ENCODE data around the gene DCHS1. TPM values are rescaled to one million over a fixed set of nuclear protein-coding genes. Genes with fewer than 3 reads are reported as not detected.

The DCHS1 gene, protein sequence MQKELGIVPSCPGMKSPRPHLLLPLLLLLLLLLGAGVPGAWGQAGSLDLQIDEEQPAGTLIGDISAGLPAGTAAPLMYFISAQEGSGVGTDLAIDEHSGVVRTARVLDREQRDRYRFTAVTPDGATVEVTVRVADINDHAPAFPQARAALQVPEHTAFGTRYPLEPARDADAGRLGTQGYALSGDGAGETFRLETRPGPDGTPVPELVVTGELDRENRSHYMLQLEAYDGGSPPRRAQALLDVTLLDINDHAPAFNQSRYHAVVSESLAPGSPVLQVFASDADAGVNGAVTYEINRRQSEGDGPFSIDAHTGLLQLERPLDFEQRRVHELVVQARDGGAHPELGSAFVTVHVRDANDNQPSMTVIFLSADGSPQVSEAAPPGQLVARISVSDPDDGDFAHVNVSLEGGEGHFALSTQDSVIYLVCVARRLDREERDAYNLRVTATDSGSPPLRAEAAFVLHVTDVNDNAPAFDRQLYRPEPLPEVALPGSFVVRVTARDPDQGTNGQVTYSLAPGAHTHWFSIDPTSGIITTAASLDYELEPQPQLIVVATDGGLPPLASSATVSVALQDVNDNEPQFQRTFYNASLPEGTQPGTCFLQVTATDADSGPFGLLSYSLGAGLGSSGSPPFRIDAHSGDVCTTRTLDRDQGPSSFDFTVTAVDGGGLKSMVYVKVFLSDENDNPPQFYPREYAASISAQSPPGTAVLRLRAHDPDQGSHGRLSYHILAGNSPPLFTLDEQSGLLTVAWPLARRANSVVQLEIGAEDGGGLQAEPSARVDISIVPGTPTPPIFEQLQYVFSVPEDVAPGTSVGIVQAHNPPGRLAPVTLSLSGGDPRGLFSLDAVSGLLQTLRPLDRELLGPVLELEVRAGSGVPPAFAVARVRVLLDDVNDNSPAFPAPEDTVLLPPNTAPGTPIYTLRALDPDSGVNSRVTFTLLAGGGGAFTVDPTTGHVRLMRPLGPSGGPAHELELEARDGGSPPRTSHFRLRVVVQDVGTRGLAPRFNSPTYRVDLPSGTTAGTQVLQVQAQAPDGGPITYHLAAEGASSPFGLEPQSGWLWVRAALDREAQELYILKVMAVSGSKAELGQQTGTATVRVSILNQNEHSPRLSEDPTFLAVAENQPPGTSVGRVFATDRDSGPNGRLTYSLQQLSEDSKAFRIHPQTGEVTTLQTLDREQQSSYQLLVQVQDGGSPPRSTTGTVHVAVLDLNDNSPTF (N-terminal part only)
- 4.2 and 4.3 TPM in 2 replicates for total RNA-seq

DNA sequence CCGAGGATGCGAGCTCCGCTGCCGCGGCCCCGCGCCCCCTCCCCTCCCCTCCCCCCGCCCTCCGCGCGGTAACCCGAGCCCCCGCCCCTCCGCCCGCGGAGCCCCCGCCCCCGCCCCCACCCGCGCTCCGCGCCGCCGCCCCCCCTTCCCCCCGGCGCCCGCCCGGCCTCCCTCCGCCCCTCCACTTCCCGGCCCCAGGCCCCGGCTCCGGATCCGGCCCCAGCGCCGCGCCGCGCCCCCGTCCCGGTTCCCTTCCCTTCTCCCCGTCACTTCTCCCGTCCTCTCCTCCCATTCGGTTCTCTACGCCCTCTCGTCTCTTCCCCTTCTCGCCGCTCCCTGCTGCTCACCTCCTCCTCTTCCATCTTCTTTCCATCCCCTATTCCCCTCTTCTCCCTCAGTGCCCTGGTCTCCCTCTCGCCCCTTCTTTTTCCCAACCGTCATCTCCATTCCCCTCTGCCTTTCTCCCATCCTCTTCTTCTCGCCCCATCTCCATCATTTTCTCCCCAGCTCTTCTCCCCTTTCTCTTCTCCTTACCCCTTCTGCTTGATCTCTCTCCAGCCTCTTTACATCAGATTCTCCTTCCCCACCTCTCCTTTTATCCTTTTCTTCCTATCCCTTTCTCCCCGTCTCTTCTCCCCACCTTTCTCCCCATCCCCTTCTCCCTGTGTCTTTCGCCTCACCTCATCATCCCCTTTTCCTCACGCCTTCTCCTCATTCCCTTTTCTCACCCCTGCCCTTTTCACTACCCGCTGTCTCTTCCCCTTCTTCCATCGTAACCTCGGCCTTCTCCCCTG is at the start of gene DCHS1:
TSS of gene DCHS1 (minus strand) at position 20 of the 794 bp plus-strand sequence. CDS start 14,196 bp downstream, outside the sequence.

DNA sequence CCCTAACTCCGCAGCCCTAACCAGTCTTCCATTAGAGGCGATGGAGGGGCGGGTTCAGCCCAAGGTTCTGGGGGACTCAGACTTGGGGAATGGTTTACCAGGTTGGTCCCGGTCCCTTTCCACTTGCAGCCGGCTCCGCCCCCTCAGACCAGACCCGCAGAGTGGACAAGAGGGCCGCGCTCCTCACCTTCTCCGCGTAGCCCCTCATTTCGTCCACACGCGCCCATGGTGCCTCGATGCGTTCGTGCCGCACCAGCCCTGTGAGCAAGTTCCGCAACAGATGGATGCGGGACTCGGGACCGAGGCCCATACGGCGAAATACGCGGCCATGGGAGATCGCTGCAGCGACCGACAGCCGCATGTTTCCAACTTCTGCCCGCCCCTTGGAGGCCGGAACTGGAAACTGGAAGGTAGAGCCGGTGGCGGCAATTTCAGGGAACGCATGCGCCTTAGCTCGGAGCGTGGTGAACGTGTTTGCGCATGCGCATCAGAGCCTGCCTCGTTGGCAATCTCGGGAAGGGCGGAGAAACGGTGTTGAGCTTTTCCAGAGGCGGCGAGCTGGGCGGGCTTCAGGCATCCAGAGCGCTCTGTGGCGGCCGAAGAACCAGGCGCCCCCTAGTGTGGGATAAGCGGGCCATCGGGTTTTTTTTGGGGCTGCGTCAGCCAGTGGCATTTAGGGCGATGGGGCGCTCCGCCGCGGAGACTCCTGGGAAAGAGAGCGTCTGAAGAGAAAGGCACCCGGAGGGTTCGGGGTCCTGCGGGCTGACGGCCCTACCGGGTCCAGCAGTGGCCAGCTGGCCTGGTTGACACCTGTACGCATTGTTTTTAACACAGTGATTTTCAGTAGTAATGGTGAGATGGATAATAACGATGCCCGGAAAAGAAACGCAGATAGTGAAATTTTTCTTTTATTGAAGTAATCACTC is 27.6 kb upstream of the DCHS1 start, which contains the start of gene MRPL17:
TSS of gene MRPL17 (minus strand) at position 405 of the 926 bp plus-strand sequence. CDS start at position 361, 44 bp downstream.

DNA sequence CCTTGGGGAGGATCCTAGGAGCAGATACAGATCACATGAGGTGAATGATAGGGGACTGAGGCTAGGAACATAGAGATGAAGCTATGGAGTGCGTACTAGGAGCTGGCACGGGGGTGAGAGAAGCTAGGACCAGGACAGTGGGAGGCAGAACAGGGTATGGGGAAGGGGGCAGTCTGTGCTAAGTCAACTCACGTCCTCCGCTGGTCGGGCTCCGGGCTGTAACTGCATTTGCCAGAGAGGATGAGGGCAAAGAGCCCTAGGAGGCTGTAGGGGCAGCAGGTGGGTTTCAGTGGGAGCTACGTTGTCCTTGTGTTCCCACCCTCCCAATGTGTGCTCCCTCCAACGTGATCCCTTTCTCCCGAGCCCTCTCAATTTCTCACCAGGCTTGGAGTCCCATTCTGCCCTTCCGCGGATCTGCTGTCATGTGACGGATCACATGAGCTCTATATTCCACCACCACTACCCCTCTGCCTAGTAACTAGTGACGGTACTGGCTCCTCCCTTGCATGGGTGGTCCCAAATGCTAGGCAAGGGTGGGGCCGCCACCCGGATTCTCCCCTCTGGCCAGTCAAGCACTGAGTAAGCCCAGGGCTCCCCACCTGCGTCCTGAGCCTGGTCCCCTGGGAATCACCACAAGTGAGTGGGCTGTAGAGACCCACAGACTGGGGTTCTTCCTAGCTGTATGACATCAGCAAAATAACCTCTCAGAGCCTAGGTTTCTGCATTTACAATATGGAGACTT is 36.4 kb downstream of the DCHS1 start, which contains the start of gene TPP1:
TSS of gene TPP1 (minus strand) at position 419 of the 742 bp plus-strand sequence. CDS start at position 397, 22 bp downstream.

DNA sequence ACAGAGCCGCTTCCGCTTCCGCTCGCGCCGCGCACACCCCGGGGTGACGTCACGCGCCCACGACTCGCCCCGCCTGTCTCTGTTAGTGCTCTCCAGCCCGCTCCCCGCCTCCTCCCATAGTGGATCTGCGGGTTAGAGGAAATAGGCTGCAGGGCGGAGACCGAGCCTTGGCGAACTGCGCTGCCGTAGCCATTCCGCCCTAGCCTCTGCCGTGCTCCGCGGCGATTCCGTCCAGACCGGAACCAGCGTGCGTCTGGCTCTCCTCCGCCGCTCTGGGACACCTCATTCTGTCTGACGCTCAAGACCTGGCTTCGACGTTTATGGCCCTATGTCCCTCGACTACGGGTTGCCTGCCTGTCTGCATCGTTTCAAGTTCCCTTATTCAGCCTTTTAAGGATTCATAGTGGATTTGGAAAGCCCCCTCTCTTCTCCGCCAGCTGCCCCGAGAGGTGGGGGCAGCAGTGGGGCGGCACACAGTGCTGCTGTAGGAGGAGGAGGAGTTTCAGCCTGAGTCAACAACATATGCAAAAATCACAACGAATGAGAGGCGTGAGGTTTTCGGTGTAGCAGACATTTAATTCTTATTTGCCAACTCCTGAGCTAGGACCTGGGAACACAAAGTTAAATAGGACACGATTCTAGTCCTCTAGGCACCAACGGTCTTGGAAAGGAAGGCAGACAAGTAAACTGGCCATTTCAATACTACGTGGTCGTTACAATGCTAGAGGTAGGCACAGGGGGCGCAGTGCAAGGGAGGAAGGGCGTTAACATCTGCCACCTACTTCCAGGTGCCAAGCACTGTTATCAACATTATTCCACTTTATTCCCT is 43.2 kb downstream of the DCHS1 start, which contains the start of gene TAF10:
TSS of gene TAF10 (minus strand) at position 4 of the 829 bp plus-strand sequence. CDS start 27 bp downstream, outside the sequence.

DNA sequence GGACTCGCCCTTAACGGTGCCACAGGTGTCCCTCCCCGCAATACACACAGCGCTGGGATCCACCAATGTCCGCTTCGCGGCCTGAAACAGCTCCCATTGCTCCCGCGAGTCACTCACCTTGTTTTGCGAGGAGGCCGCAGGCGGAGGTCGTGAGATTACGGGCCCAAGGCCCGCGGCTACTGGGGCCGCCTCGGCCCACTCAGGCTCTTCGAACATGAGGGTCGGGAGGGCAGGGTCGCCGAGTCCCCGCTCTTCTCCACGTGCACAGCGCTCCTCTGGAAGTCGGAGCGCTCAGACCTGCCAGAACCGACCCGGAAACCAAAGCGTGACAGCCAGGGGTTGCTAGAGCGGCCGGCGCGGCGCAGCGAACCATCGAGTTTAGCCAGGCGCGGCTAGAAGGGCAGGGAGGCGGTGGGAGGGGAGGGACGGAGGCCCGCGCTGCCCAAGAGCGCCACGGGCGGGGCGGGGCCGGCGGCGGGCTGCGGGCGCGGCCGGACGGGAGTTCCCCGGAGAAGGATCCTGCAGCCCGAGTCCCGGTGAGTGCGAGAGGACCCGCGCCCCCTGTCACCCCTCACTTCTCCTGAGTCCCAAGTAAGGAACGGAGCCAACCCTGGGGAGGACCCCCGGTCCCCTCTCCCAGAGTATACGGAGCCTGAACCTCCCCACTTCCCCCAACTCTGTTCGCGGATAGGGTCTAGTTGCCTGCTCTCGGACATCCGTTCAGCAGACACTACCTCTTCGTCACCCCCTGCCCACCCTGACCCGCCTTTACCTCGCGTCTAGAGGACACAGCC is 52.1 kb downstream of the DCHS1 start, which contains the start of the genes ILK and RRP8:
TSS of gene ILK (plus strand) at position 488 of the 794 bp plus-strand sequence. CDS start 498 bp downstream, outside the sequence.
TSS of gene RRP8 (minus strand) at position 330 of the 794 bp plus-strand sequence. CDS start at position 216, 114 bp downstream.

Other genes starting within 250 kb of the DCHS1 start
- 41.0 and 42.2 TPM in 2 replicates for gene APBB1, start 236.7 kb downstream of the DCHS1 start, total RNA-seq
- gene HPX, start 214.8 kb downstream of the DCHS1 start, total RNA-seq: 0.45 and 0.50 TPM in 2 replicates
- 17.1 and 18.0 TPM in 2 replicates for gene TRIM3, start 181.9 kb downstream of the DCHS1 start, total RNA-seq
- gene ARFIP2, start 174.5 kb downstream of the DCHS1 start, total RNA-seq: 52.3 and 56.9 TPM in 2 replicates
- gene TIMM10B, start 174.3 kb downstream of the DCHS1 start, total RNA-seq: 36.1 and 54.7 TPM in 2 replicates
- gene DNHD1, start 158.5 kb downstream of the DCHS1 start, total RNA-seq: 2.0 and 2.1 TPM in 2 replicates
- gene RRP8, start 52.2 kb downstream of the DCHS1 start, total RNA-seq: 11.7 and 14.5 TPM in 2 replicates
- 177 and 201 TPM in 2 replicates for gene ILK, start 52.0 kb downstream of the DCHS1 start, total RNA-seq
- 100 and 104 TPM in 2 replicates for gene TAF10, start 43.6 kb downstream of the DCHS1 start, total RNA-seq
- gene TPP1, start 36.4 kb downstream of the DCHS1 start, total RNA-seq: 23.6 and 27.2 TPM in 2 replicates
- 87.6 and 94.3 TPM in 2 replicates for gene MRPL17, start 27.5 kb upstream of the DCHS1 start, total RNA-seq
- under 0.01 and 0.15 TPM in 2 replicates for gene OR2AG2, start 116.2 kb upstream of the DCHS1 start, total RNA-seq
- not detected in 2 replicates for gene OR2AG1, start 127.2 kb upstream of the DCHS1 start, total RNA-seq
- not detected in 2 replicates for gene OR6A2, start 143.9 kb upstream of the DCHS1 start, total RNA-seq
- not detected in 2 replicates for gene OR10A5, start 189.9 kb upstream of the DCHS1 start, total RNA-seq
- not detected in 2 replicates for gene OR10A2, start 207.2 kb upstream of the DCHS1 start, total RNA-seq
- not detected in 2 replicates for gene OR10A4, start 220.8 kb upstream of the DCHS1 start, total RNA-seq
- not detected in 2 replicates for gene OR2D2, start 236.7 kb upstream of the DCHS1 start, total RNA-seq